ENCODE results near the gene SERHL2. TPM values are rescaled to one million over a fixed set of nuclear protein-coding genes. Genes with fewer than 3 reads are reported as not detected.

SERHL2 gene
- total RNA-seq, 1 donor from 2014 or later: 1.4 TPM

Other genes with a start within 250 kb of the SERHL2 start
- not detected in 2 replicates for gene NFAM1, start 121.6 kb upstream of the SERHL2 start, total RNA-seq
- 20.6 and 28.5 TPM in 2 replicates for gene RRP7A, start 34.2 kb upstream of the SERHL2 start, total RNA-seq
- gene POLDIP3, start 60.9 kb downstream of the SERHL2 start, total RNA-seq: 25.4 and 31.9 TPM in 2 replicates
- 1.2 TPM in 1 of 2 replicates, not detected in the other for gene ATP5MGL, start 86.6 kb downstream of the SERHL2 start, total RNA-seq
- 170 and 274 TPM in 2 replicates for gene CYB5R3, start 95.4 kb downstream of the SERHL2 start, total RNA-seq
- 19.1 and 22.0 TPM in 2 replicates for gene A4GALT, start 166.9 kb downstream of the SERHL2 start, total RNA-seq